ENCODE results near the gene ACOT7. TPM values are rescaled to one million over a fixed set of nuclear protein-coding genes. Genes with fewer than 3 reads are reported as not detected.

Gene ACOT7
- total and polyA plus RNA-seq, 2 of the 13 experiments (the other 11 are each of a cell fraction or from before 2014, with no cell fraction given): 33.0 to 55.8 TPM

GRCh38 chr1:6222636-6223035, 170.9 kb downstream of the ACOT7 start (continued):
- TF ChIP-seq ZNF292 (CRISPR knock-in tag; IDR thresholded peaks at IDR 0.05; ENCODE audit: borderline replicate concordance, low read depth) (no peak), ZNF101 (CRISPR knock-in tag; IDR thresholded peaks at IDR 0.05; ENCODE audit: borderline replicate concordance, low read depth) (no peak), ZNF276 (CRISPR knock-in tag; IDR thresholded peaks at IDR 0.05; ENCODE audit: low read depth) (no peak)

- no peak for DNase-seq (ENCODE audit: low spot score)
- BruUV-seq (replicated peaks): no TSS peak
- no peak overlapping the region for H3K27ac ChIP-seq (ENCODE audit: extremely low read length, insufficient read depth, low read length)
- FAIRE-seq: no peak
- intact Hi-C loops (cut with micrococcal nuclease; ENCODE audit: unreplicated experiment) (no loop called here), in situ Hi-C loops (cut with HindIII; ENCODE audit: extremely low pct_ligation_motif_present, low pct_unique_long_range_greater_than_20kb) (no loop called here)
- no peak overlapping the region for H3K4me3 ChIP-seq (replicated peaks in 1 of 3; ENCODE audit: insufficient read depth in 1 of 3, low read depth in 2 of 3, low read length in 3 of 3)
- no peaks in the 10 kb centered on the region for H4K20me1 ChIP-seq (ENCODE audit: insufficient read depth, low read length)
- no peaks in the 10 kb centered on the region for H3K4me1 ChIP-seq (ENCODE audit: insufficient read depth, low read length)
- TF ChIP-seq RBM22 (optimal IDR thresholded peaks at IDR 0.05; ENCODE audit: low read length) (peak; percentile 53), TGIF2 (CRISPR knock-in tag; IDR thresholded peaks at IDR 0.05) (no peak)
- H3K9me3 ChIP-seq (ENCODE audit: low read length): no peaks in the 10 kb centered on the region
- no peak overlapping the region for H2AFZ ChIP-seq (ENCODE audit: low read length)
- H3K27me3 ChIP-seq (ENCODE audit: control insufficient read depth in 1 of 2, insufficient read depth in 2 of 2, low read length in 2 of 2): no peaks in the 10 kb centered on the region
- no peak overlapping the region for H3K4me2 ChIP-seq (ENCODE audit: low read depth, low read length)
- H3K36me3 ChIP-seq (replicated peaks in 1 of 2; ENCODE audit: control insufficient read depth in 1 of 2, insufficient read depth in 2 of 2, low read length in 2 of 2): peaks cover 3 to 34% of the 10 kb centered on the region in 2 experiments; a peak in 4 of 5 replicates
- no peak overlapping the region for H3K9ac ChIP-seq (ENCODE audit: insufficient read depth, low read depth, low read length)
- no peak for ATAC-seq
- ChIA-PET POLR2A (interaction anchor here (1.3 kb wide), 2 partner anchors 15 to 16 kb away, joined by 3 to 6 read pairs; no protein-coding TSS in a partner anchor), CTCF (ENCODE audit: low intra/inter-chr PET ratio, low total read pairs) (no interaction called here)
- 97% methylated on average over 12 of the region's 12 CpGs for WGBS (ENCODE audit: low lambda C conversion rate)
- no peaks in the 10 kb centered on the region for H3K79me2 ChIP-seq (ENCODE audit: insufficient read depth, low read length)
Observed at GRCh38 chr1:6221210-6221784, 172.3 kb downstream of the ACOT7 start.

Measured in HepG2 (cell line).